H1 (cell line): ENCODE data around the gene VIM. TPM values are rescaled to one million over a fixed set of nuclear protein-coding genes. Genes with fewer than 3 reads are reported as not detected.

Experiments
- CTCF ChIA-PET: fragments of 300-600 bp; sonication (Branson Sonifier 250); formaldehyde crosslinking; loops from one replicate; lab custom pipeline; 2021; ENCODE audit not compliant: partially characterized antibody; lab: Charles Lee
- POLR2A ChIA-PET: fragments of 300-600 bp; sonication (Branson Sonifier 250); formaldehyde crosslinking; loops from one replicate; lab custom pipeline; 2021; ENCODE audit warnings: inconsistent platforms; ENCODE audit not compliant: partially characterized antibody; lab: Charles Lee
- DNase-seq, 2 experiments: peaks; one replicate each; pipeline versions ENCODE4 v3.0.0 to v3.0.0-alpha.2; 2010 to 2022; ENCODE audit warnings: low spot score in 2 of 2, low read depth in 1 of 2, mixed read lengths in 1 of 2
- FAIRE-seq: peaks from 2 replicates; lab custom pipeline; 2011; peaks lifted over from hg19 to GRCh38; lab: Jason Lieb, UNC
- H2AFZ ChIP-seq: 2 replicates; pipeline ENCODE4 v1.8.1; 2012; ENCODE audit warnings: low read length, inconsistent platforms
- H2AK5ac ChIP-seq: 2 replicates; pipeline ENCODE4 v1.6.1; 2013; ENCODE audit warnings: low read depth, low read length
- H2BK120ac ChIP-seq: replicated peaks from 2 replicates; pipeline ENCODE3; 2013; ENCODE audit warnings: low read depth, low read length, inconsistent platforms
- H2BK12ac ChIP-seq: 2 replicates; pipeline ENCODE4 v1.6.1; 2013; ENCODE audit warnings: low read depth, low read length
- H2BK15ac ChIP-seq: 2 replicates; pipeline ENCODE4 v1.6.1; 2013; ENCODE audit warnings: low read length
- H2BK20ac ChIP-seq: 2 replicates; pipeline ENCODE4 v1.6.1; 2013; ENCODE audit warnings: low read length
- H2BK5ac ChIP-seq: 2 replicates; pipeline ENCODE4 v1.6.1; 2013; ENCODE audit warnings: low read depth, low read length
- H3K14ac ChIP-seq: 2 replicates; pipeline ENCODE4 v1.6.1; 2013; ENCODE audit warnings: inconsistent platforms; ENCODE audit not compliant: insufficient read length
- H3K18ac ChIP-seq: 2 replicates; pipeline ENCODE4 v1.6.1; 2013; ENCODE audit warnings: low read length; ENCODE audit errors: extremely low read depth
- H3K23ac ChIP-seq: 2 replicates; pipeline ENCODE4 v1.6.1; 2013; ENCODE audit warnings: inconsistent platforms; ENCODE audit not compliant: insufficient read length
- H3K23me2 ChIP-seq: 2 replicates; pipeline ENCODE4 v1.6.1; 2013; ENCODE audit warnings: low read depth, low read length
- H3K27ac ChIP-seq: 2 replicates; pipeline ENCODE4 v1.6.1; 2011; ENCODE audit warnings: low read depth, low read length, inconsistent platforms
- H3K27me3 ChIP-seq, 4 experiments: replicated peaks in 1 of 4; 1 replicate in 1 of 4; 2 replicates in 3 of 4; pipeline versions ENCODE4 v1.6.1 to v1.8.1; 2011 to 2013; ENCODE audit warnings: low read length in 3 of 4, mild to moderate bottlenecking in 3 of 4, inconsistent platforms in 2 of 4, mixed read lengths in 2 of 4, moderate library complexity in 1 of 4; ENCODE audit not compliant: control insufficient read depth in 3 of 4, insufficient read depth in 3 of 4; ENCODE audit errors: extremely low read depth in 1 of 4
- H3K36me3 ChIP-seq, 4 experiments: 2 replicates each; pipeline versions ENCODE4 v1.6.1 to v1.8.1; 2011 to 2013; ENCODE audit warnings: mild to moderate bottlenecking in 4 of 4, low read length in 3 of 4, moderate library complexity in 2 of 4, control low read depth in 1 of 4, inconsistent platforms in 1 of 4; ENCODE audit not compliant: insufficient read depth in 4 of 4, control insufficient read depth in 2 of 4
- H3K4ac ChIP-seq: replicated peaks from 2 replicates; pipeline ENCODE3; 2013; ENCODE audit warnings: low read length, low read depth, mixed read lengths, inconsistent platforms; ENCODE audit not compliant: insufficient read length
- H3K4me1 ChIP-seq, 4 experiments: replicated peaks in 1 of 4; 1 replicate in 1 of 4; 2 replicates in 3 of 4; pipeline versions ENCODE4 v1.6.1 to v1.8.1; 2011 to 2013; ENCODE audit warnings: low read length in 3 of 4, inconsistent platforms in 2 of 4, mixed read lengths in 1 of 4; ENCODE audit not compliant: insufficient read depth in 4 of 4, control insufficient read depth in 3 of 4
- H3K4me2 ChIP-seq, 2 experiments: 2 replicates each; pipeline versions ENCODE4 v1.6.1 to v1.8.1; 2011 to 2013; ENCODE audit warnings: low read depth in 2 of 2, low read length in 2 of 2, control low read depth in 1 of 2, inconsistent platforms in 1 of 2, mild to moderate bottlenecking in 1 of 2; ENCODE audit not compliant: insufficient read depth in 1 of 2
- H3K4me3 ChIP-seq, 4 experiments: fragments of 200-600, 300-600 bp in 1 of 4; sonication (generic), shearing (Covaris generic), sonication (Bioruptor Twin) in 1 of 4; 2 replicates each; pipeline versions ENCODE4 v1.5.1 to v1.8.1; 2011 to 2016; ENCODE audit warnings: low read length in 4 of 4, low read depth in 3 of 4, control low read depth in 2 of 4, inconsistent platforms in 2 of 4, mild to moderate bottlenecking in 2 of 4, mixed read lengths in 1 of 4, moderate library complexity in 1 of 4; ENCODE audit not compliant: insufficient read depth in 2 of 4; ENCODE audit errors: extremely low read depth in 1 of 4
- H3K56ac ChIP-seq: replicated peaks from 2 replicates; pipeline ENCODE3; 2013; ENCODE audit warnings: low read depth, mild to moderate bottlenecking, mixed read lengths, low read length, inconsistent platforms; ENCODE audit not compliant: insufficient read length
- H3K79me1 ChIP-seq: 2 replicates; pipeline ENCODE4 v1.6.1; 2013; ENCODE audit warnings: low read depth, low read length, control low read depth
- H3K79me2 ChIP-seq, 2 experiments: 2 replicates each; pipeline versions ENCODE4 v1.6.1 to v1.8.1; 2012 to 2013; ENCODE audit warnings: low read length in 2 of 2, mild to moderate bottlenecking in 2 of 2, inconsistent platforms in 1 of 2; ENCODE audit not compliant: insufficient read depth in 2 of 2, control insufficient read depth in 1 of 2
- H3K9ac ChIP-seq, 4 experiments: replicated peaks in 1 of 4; 1 replicate in 1 of 4; 2 replicates in 3 of 4; pipeline versions ENCODE4 v1.6.1 to v1.8.1; 2011 to 2013; ENCODE audit warnings: low read depth in 3 of 4, low read length in 3 of 4, control low read depth in 2 of 4, mild to moderate bottlenecking in 2 of 4, moderate library complexity in 2 of 4, inconsistent platforms in 1 of 4; ENCODE audit errors: extremely low read depth in 1 of 4
- H3K9me3 ChIP-seq, 2 experiments: 2 replicates each; pipeline versions ENCODE4 v1.6.1 to v1.8.1; 2012 to 2013; ENCODE audit warnings: mild to moderate bottlenecking in 2 of 2, moderate library complexity in 2 of 2, control low read depth in 1 of 2, inconsistent platforms in 1 of 2, low read depth in 1 of 2, low read length in 1 of 2, mixed read lengths in 1 of 2; ENCODE audit not compliant: insufficient read depth in 2 of 2
- H4K20me1 ChIP-seq, 2 experiments: replicated peaks in 1 of 2; 2 replicates each; pipeline versions ENCODE3 to v1.8.1; 2011 to 2013; ENCODE audit warnings: inconsistent platforms in 2 of 2, low read length in 2 of 2, mild to moderate bottlenecking in 1 of 2; ENCODE audit not compliant: insufficient read depth in 2 of 2, control insufficient read depth in 1 of 2
- H4K5ac ChIP-seq: 2 replicates; pipeline ENCODE4 v1.6.1; 2013; ENCODE audit warnings: low read length, low read depth, mixed read lengths, inconsistent platforms; ENCODE audit not compliant: insufficient read length
- H4K8ac ChIP-seq: 2 replicates; pipeline ENCODE4 v1.8.0; 2013; ENCODE audit warnings: mild to moderate bottlenecking, moderate library complexity, low read length, inconsistent platforms; ENCODE audit not compliant: insufficient read depth; ENCODE audit errors: extremely low read depth
- H4K91ac ChIP-seq: replicated peaks from 2 replicates; pipeline ENCODE3; 2013; ENCODE audit warnings: low read length, mixed read lengths, inconsistent platforms; ENCODE audit not compliant: insufficient read length
- E2F6 ChIP-seq: IDR thresholded peaks from 2 replicates; pipeline ENCODE4 v1.6.1; 2012; ENCODE audit warnings: inconsistent platforms
- GABPA ChIP-seq: IDR thresholded peaks from 2 replicates; pipeline ENCODE4 v1.6.1; 2011; ENCODE audit warnings: mild to moderate bottlenecking, low read length, moderate library complexity, borderline replicate concordance; ENCODE audit not compliant: insufficient read depth
- RAD21 ChIP-seq, 2 experiments: IDR thresholded peaks in 1 of 2; conservative IDR thresholded peaks in 1 of 2; 2 replicates each; pipeline ENCODE4 v1.6.1; 2011; ENCODE audit warnings: low read depth in 2 of 2, low read length in 2 of 2, improper control_type of control experiment in 1 of 2, inconsistent platforms in 1 of 2, mild to moderate bottlenecking in 1 of 2, moderate library complexity in 1 of 2
- SAP30 ChIP-seq: fragments of 300-600 bp; sonication (generic); IDR thresholded peaks from 2 replicates; pipeline ENCODE4 v1.7.1; 2012; ENCODE audit warnings: low read length, moderate library complexity, mild to moderate bottlenecking, inconsistent platforms; ENCODE audit not compliant: insufficient read depth, insufficient replicate concordance
- SIX5 ChIP-seq: IDR thresholded peaks from 2 replicates; pipeline ENCODE4 v1.6.1; 2011; ENCODE audit warnings: mild to moderate bottlenecking, low read depth, low read length
- TAF7 ChIP-seq: optimal IDR thresholded peaks from 2 replicates; pipeline ENCODE3; 2011; ENCODE audit warnings: low read depth, mild to moderate bottlenecking, inconsistent platforms, low read length, moderate library complexity, borderline replicate concordance
- TBP ChIP-seq: IDR thresholded peaks from 2 replicates; pipeline ENCODE4 v1.6.1; 2011; ENCODE audit warnings: low read depth, low read length, improper control_type of control experiment
- WGBS, 2 experiments: shearing (Covaris generic) in 1 of 2; methylation state at CpG; one replicate each; pipeline versions ENCODE4 v1.1.6 to v1.1.7; 2013 to 2015; ENCODE audit warnings: low lambda C conversion rate in 2 of 2, mixed read lengths in 2 of 2, inconsistent platforms in 1 of 2, low coverage in 1 of 2, missing lambda C conversion rate in 1 of 2; ENCODE audit not compliant: insufficient replicate concordance in 2 of 2, insufficient coverage in 1 of 2, insufficient read length in 1 of 2; ENCODE audit errors: extremely low coverage in 1 of 2, missing lambda C conversion rate in 1 of 2; 5-methylcytosine and 5-hydroxymethylcytosine counted together
- polyA plus RNA-seq, 7 experiments: library from polyadenylated mRNA; depleted of rRNA in 3 of 7; stranded (reverse) in 5 of 7; unstranded in 2 of 7; fragments of >200 nt in 5 of 7; fragments of 200-250 nt in 2 of 7; gene quantifications; 1 replicate in 5 of 7; 2 replicates in 1 of 7; 4 replicates in 1 of 7; pipeline versions ENCODE4 v1.2.1 to v1.2.3, GENCODE V29; 2011 to 2013; ENCODE audit warnings: missing spikeins in 2 of 7, mixed read lengths in 2 of 7
- total RNA-seq: library from RNA; stranded (reverse); fragmentation: NEBNext Ultra II Directional; extraction: Animal tissue kit (Norgen Biotek cat#: 25700); gene quantifications from 2 replicates; pipeline ENCODE4 v1.2.1, GENCODE V29; 2021

Gene VIM
- total and polyA plus RNA-seq, 2 of the 8 experiments (the other 6 are each of a cell fraction or from before 2014, with no cell fraction given), result 347 to 372 TPM

- no peak overlapping the region for H4K8ac ChIP-seq
- peaks cover 0 to 3% (median 0%) of the 10 kb centered on the region in 4 experiments; a peak in 1 of 7 replicates for H3K4me1 ChIP-seq
- H3K4ac ChIP-seq, result no peak overlapping the region
- H2BK12ac ChIP-seq, result no peak overlapping the region
- no peak overlapping the region for H2AFZ ChIP-seq
- no peak overlapping the region for H3K4me3 ChIP-seq
- H4K20me1 ChIP-seq, result no peaks in the 10 kb centered on the region
- no peak overlapping the region for H2BK120ac ChIP-seq
- H3K36me3 ChIP-seq, result no peaks in the 10 kb centered on the region
- no peak for FAIRE-seq
- H2BK15ac ChIP-seq, result no peak overlapping the region
- no peaks in the 10 kb centered on the region for H3K79me2 ChIP-seq
- no peaks in the 10 kb centered on the region for H3K23me2 ChIP-seq
- H3K18ac ChIP-seq, result no peak overlapping the region
- no peak overlapping the region for H3K23ac ChIP-seq
- H3K79me1 ChIP-seq, result no peaks in the 10 kb centered on the region
- peaks cover 9 to 19% of the 10 kb centered on the region in 2 experiments for H3K9me3 ChIP-seq
- no peak overlapping the region for H3K14ac ChIP-seq
- H3K56ac ChIP-seq, result no peak overlapping the region
- no peak overlapping the region for H2BK5ac ChIP-seq
- no peak for DNase-seq
- 89% methylated on average over 2 of the region's 2 CpGs; no CpG with 5 or more reads in 1 of the 2 experiments for WGBS, 2 experiments
- H3K27me3 ChIP-seq, result no peaks in the 10 kb centered on the region
- H4K91ac ChIP-seq, result no peak overlapping the region
- H3K9ac ChIP-seq, result no peak overlapping the region
- no peak overlapping the region for H2AK5ac ChIP-seq
- H2BK20ac ChIP-seq, result no peak overlapping the region
- no peak overlapping the region for H4K5ac ChIP-seq
- TF ChIP-seq SAP30, result no peak
- TF ChIP-seq GABPA, result no peak
- no peak for TF ChIP-seq E2F6
- TF ChIP-seq RAD21 (IDR thresholded peaks at IDR 0.05 in 1 of 2, conservative IDR thresholded peaks at IDR 0.05 in 1 of 2; ENCODE audit: low read depth in 2 of 2, low read length in 2 of 2), result no peak
- no peak for TF ChIP-seq SIX5
- no peak for TF ChIP-seq TBP
- TF ChIP-seq TAF7, result no peak
- CTCF ChIA-PET, result interaction anchor here (0.6 to 1.4 kb wide), 5 partner anchors 9 to 423 kb away, joined by 3 to 6 read pairs (median 4); no protein-coding TSS in a partner anchor
- POLR2A ChIA-PET, result no interaction called here
- no peak overlapping the region for H3K4me2 ChIP-seq
- no peak overlapping the region for H3K27ac ChIP-seq
Observed at GRCh38 chr10:17265468-17265867, 37.4 kb downstream of the VIM start.
